Panc1 (cell line): ENCODE measurements around the gene FREM2. TPM values are rescaled to one million over a fixed set of nuclear protein-coding genes. Genes with fewer than 3 reads are reported as not detected.

ENCODE experiments used
- ATAC-seq: fragments of 200-7000 bp; cut with Tn5 transposase; 2 replicates; pipeline ENCODE4 v1.9.1; 2020; ENCODE audit warnings: mild to moderate bottlenecking, moderate library complexity
- BruUV-seq: library from RNA; stranded (reverse); fragments of 400-500 nt; replicated peaks from 2 replicates; lab custom pipeline; 2021; lab: Mats Ljungman, UMichigan
- CTCF ChIA-PET: fragments of 300-600 bp; sonication (Branson Sonifier 250); formaldehyde crosslinking; loops from one replicate; lab custom pipeline; 2022; ENCODE audit warnings: antibody characterized with exemption; lab: Charles Lee
- POLR2A ChIA-PET: fragments of 300-600 bp; sonication (Branson Sonifier 250); formaldehyde crosslinking; loops from one replicate; lab custom pipeline; 2022; ENCODE audit warnings: antibody characterized with exemption; lab: Charles Lee
- DNase-seq: peaks from one replicate; pipeline ENCODE4 v3.0.0-alpha.2; 2010; ENCODE audit warnings: low read depth, low spot score
- H3K27ac ChIP-seq: 2 replicates; pipeline ENCODE4 v1.5.1; 2011; ENCODE audit warnings: mild to moderate bottlenecking, low read length, inconsistent platforms
- H3K27me3 ChIP-seq: fragments of 200-500 bp; sonication (Bioruptor generic); 2 replicates; pipeline ENCODE4 v1.6.0; 2014; ENCODE audit warnings: low read length, inconsistent platforms; ENCODE audit not compliant: control insufficient read depth, insufficient read depth
- H3K36me3 ChIP-seq: fragments of 200-500 bp; sonication (Bioruptor generic); 2 replicates; pipeline ENCODE4 v1.5.1; 2014; ENCODE audit warnings: inconsistent platforms, mild to moderate bottlenecking, low read length, moderate library complexity; ENCODE audit not compliant: control insufficient read depth, insufficient read depth
- H3K4me1 ChIP-seq: 2 replicates; pipeline ENCODE4 v1.5.1; 2011; ENCODE audit warnings: inconsistent platforms, mild to moderate bottlenecking, low read length, moderate library complexity; ENCODE audit not compliant: control insufficient read depth, insufficient read depth
- H3K4me3 ChIP-seq, 2 experiments: 2 replicates each; pipeline ENCODE4 v1.5.1; 2011 to 2012; ENCODE audit warnings: low read depth in 2 of 2, low read length in 2 of 2, mild to moderate bottlenecking in 2 of 2, inconsistent platforms in 1 of 2, moderate library complexity in 1 of 2
- H3K9me3 ChIP-seq: fragments of 200-500 bp; sonication (Bioruptor generic); 2 replicates; pipeline ENCODE4 v1.5.1; 2014; ENCODE audit warnings: low read depth, mild to moderate bottlenecking, inconsistent platforms, low read length, moderate library complexity; ENCODE audit not compliant: control insufficient read depth, insufficient read depth
- CTCF ChIP-seq: fragments of 450-650 bp; IDR thresholded peaks from 2 replicates; pipeline ENCODE4 v1.5.1; 2017; ENCODE audit warnings: mild to moderate bottlenecking
- POLR2AphosphoS5 ChIP-seq: IDR thresholded peaks from 2 replicates; pipeline ENCODE4 v1.6.1; 2012; ENCODE audit warnings: mild to moderate bottlenecking, low read depth, low read length, moderate library complexity
- REST ChIP-seq, 2 experiments: IDR thresholded peaks; 2 replicates each; pipeline ENCODE4 v1.6.1; 2011 to 2012; ENCODE audit warnings: low read depth in 2 of 2, control low read depth in 1 of 2, low read length in 1 of 2, mild to moderate bottlenecking in 1 of 2, moderate library complexity in 1 of 2; ENCODE audit not compliant: insufficient read depth in 1 of 2
- SIN3A ChIP-seq: IDR thresholded peaks from 2 replicates; pipeline ENCODE4 v1.6.1; 2012; ENCODE audit warnings: low read depth, mild to moderate bottlenecking, low read length, moderate library complexity, borderline replicate concordance; ENCODE audit not compliant: insufficient read depth
- TCF7L2 ChIP-seq: IDR thresholded peaks from 2 replicates; pipeline ENCODE4 v1.6.1; 2011; ENCODE audit warnings: mild to moderate bottlenecking, low read depth, low read length, inconsistent platforms
- in situ Hi-C: cut with HindIII; loops from 2 replicates; pipeline ENCODE4 v1.10.0; 2016; ENCODE audit warnings: low sequenced_read_pairs, low pct_unique_long_range_greater_than_20kb
- intact Hi-C: fragments of 100-400 bp; cut with micrococcal nuclease; formaldehyde crosslinking; loops from one replicate; pipeline ENCODE4 v1.10.0; 2022; ENCODE audit not compliant: unreplicated experiment
- total RNA-seq: library from RNA; stranded (reverse); gene quantifications from one replicate; pipeline ENCODE4 v1.2.1, GENCODE V29; 2021; ENCODE audit not compliant: unreplicated experiment

FREM2 gene
- total RNA-seq, 1 experiment from 2014 or later = 0.15 TPM

GRCh38 chr13:38872693-38873092, 185.8 kb downstream of the FREM2 start:
- no peaks in the 10 kb centered on the region for H3K4me1 ChIP-seq
- in situ Hi-C loops = no loop called here
- no peak for TF ChIP-seq TCF7L2
- TF ChIP-seq REST (IDR thresholded peaks at IDR 0.05; ENCODE audit: insufficient read depth in 1 of 2, low read depth in 2 of 2, low read length in 1 of 2) = no peak
- no peak for TF ChIP-seq SIN3A
- TF ChIP-seq CTCF = peak; percentile 70
- ATAC-seq (no peak), DNase-seq (peak; percentile 13)
- ChIA-PET POLR2A (no interaction called here), CTCF (no interaction called here)
- no peaks in the 10 kb centered on the region for H3K36me3 ChIP-seq
- H3K9me3 ChIP-seq = no peaks in the 10 kb centered on the region
- H3K27me3 ChIP-seq = no peaks in the 10 kb centered on the region
- H3K4me3 ChIP-seq = no peak overlapping the region
- H3K27ac ChIP-seq = no peak overlapping the region
- intact Hi-C loops = no loop called here
- BruUV-seq = no TSS peak

- ChIA-PET POLR2A (no interaction called here), CTCF (interaction anchor here (0.6 kb wide), 1 partner anchor 112 kb away, joined by 3 read pairs; no protein-coding TSS in a partner anchor)
- ATAC-seq = no peak
These were observed 188.5 kb downstream of the FREM2 start for GRCh38 chr13:38875186-38875875.

More at GRCh38 chr13:38875186-38875875, 188.5 kb downstream of the FREM2 start:
- DNase-seq = no peak
- intact Hi-C loops (no loop called here), in situ Hi-C loops (no loop called here)
- Histone ChIP-seq H3K27ac (no peak overlapping the region), H3K27me3 (no peaks in the 10 kb centered on the region), H3K36me3 (no peaks in the 10 kb centered on the region), H3K9me3 (no peaks in the 10 kb centered on the region), H3K4me1 (no peaks in the 10 kb centered on the region), H3K4me3 (no peak overlapping the region)
- BruUV-seq = no TSS peak
- TF ChIP-seq SIN3A (no peak), POLR2AphosphoS5 (no peak), CTCF (no peak), TCF7L2 (no peak), REST (IDR thresholded peaks at IDR 0.05; ENCODE audit: insufficient read depth in 1 of 2, low read depth in 2 of 2, low read length in 1 of 2) (no peak)
